Uterus (tissue), 2 donors: ENCODE measurements around the gene DRC3.
"Not testable (repeated sequence)": the region's sequence is repeated elsewhere in the genome, so short reads cannot be mapped to it uniquely, and the experiment has no call there.

Experiments
- CTCF ChIP-seq, 4 experiments: fragments of 200-600 bp in 2 of 4; fragments of 450-650 bp in 2 of 4; sonication (generic) in 2 of 4; IDR thresholded peaks; one replicate each; pipeline ENCODE4 v1.5.1; 2016 to 2019; ENCODE audit warnings: antibody characterized with exemption in 4 of 4, mild to moderate bottlenecking in 2 of 4, moderate library complexity in 1 of 4
- POLR2A ChIP-seq, 2 donors: fragments of 450-650 bp; IDR thresholded peaks; one replicate each; pipeline ENCODE4 v1.6.1; 2016; ENCODE audit warnings: antibody characterized with exemption in 2 of 2, mild to moderate bottlenecking in 1 of 2, moderate library complexity in 1 of 2

GRCh38 chr17:17995887-17996286 lies 23.2 kb downstream of the DRC3 start:
- not testable (repeated sequence) for TF ChIP-seq CTCF, POLR2A (IDR thresholded peaks at IDR 0.05)
